Inflammatory macrophage treated with lipopolysaccharide for 1 hour (primary cell): Measurements from ENCODE around the gene NECTIN1.

Experiments
- DNase-seq, 2 donors: peaks; one replicate each; pipeline ENCODE4 v3.0.0-alpha.2; 2020 to 2022

The NECTIN1 gene

DNA sequence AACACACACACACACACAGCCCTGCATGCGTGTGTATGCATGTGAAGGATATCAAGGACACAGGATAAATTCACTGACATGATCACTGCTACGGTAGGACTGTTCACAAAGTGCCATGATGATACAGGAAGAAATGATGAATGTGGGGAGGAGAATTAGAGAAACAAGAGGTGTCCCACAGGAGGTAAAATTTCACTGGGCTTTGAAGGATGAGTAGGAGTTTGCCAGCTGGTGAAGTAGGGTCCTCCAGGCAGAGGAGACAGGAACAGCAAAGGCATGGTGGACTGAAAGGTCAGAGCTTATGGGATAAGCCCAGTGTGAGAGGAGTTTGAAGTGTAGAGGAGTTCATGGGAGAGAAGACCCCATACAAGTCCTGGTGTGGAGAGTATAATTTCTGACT lies 18.6 kb downstream of the NECTIN1 start:
- no peak for DNase-seq

DNA sequence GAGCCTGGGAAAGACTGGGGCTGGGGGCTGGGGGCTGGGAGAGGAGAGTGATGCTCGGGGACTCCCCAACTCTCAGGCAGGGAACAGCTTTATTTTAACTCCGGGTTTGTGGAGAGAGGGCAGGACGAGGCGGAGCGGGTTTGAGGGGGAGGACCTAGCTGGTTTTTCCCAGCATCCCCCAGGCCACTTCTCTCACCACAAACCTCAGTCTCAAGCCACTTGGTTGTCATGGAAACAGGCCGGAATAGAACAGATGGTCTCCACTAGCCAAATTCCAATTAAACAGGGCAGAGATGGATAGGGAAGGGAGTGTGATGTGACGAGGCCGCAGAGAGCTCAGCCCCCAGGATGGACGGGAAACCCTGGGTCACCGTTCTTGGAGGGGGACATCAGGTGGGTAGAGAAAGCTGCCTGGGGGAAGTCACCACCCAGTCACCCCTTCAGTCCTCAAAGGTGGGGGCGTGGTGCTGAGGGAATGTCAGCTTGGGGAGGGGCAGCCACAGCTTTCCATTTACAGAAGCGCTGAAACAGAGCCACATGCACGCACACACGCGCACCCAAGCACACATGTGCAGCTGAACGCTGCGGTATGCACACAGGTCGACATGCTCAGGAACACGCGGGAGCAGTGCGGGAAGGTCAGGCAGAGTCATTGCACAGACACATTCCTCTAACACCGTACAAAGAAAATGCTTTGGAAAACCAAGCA lies 19.2 kb downstream of the NECTIN1 start:
- no peak for DNase-seq

DNA sequence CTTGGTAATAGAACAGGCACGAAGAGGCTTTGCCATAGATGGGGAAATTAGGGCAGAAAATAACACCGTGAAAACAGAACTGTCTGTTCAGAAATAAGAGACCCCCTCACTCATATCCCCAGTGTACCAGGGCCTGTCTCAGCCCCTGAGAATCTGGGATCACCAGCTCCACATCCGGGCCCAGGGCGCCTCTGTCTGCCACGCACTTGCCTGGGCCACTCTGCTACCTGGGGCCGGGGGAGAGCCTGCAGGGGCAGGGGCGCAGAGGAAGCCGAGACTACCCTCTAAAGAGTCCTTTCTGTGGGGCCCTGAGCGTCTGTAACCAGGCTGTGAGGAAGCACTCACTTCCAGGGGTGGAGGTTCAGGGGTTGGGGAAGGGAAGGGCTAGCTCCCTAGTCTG lies 19.8 kb downstream of the NECTIN1 start:
- no peak for DNase-seq

DNA sequence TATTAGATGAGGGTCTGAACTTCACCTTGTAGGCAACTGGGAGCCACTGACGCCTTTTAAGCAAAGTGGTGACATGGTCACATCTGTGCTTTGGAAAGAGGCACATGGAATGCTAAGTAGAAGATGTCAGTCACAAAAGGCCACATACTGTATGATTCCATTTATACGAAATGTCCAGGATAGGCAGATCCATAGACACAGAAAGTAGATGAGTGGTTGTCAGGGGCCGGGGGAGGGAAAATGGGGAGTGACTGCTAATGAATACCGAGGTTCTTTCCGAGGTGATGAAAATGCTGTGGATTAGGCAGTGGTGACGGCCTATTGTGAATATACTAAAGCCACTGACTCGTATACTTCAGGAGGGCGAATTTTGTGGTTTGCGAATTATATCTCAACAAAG lies 20.6 kb downstream of the NECTIN1 start:
- no peak for DNase-seq

DNA sequence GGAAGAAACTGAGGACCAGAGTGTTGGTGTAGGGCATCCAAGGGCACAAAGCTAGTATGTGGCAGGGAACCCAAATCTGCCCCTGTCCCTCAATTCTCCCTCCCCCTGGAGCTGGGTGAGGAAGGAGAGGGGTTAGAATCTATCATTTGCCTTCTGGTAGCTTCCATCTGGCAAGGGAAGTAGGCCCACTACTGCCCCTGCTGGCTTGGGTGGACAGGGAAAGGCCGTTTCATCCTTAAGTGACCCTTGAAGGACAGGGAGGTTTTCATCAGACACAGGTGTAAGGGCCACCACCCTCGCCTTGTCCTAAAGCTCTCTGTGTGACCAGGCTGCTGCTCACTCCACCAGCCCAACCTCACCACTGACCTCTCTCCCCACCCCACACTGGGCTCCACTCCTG lies 22.1 kb downstream of the NECTIN1 start:
- DNase-seq, result no peak

DNA sequence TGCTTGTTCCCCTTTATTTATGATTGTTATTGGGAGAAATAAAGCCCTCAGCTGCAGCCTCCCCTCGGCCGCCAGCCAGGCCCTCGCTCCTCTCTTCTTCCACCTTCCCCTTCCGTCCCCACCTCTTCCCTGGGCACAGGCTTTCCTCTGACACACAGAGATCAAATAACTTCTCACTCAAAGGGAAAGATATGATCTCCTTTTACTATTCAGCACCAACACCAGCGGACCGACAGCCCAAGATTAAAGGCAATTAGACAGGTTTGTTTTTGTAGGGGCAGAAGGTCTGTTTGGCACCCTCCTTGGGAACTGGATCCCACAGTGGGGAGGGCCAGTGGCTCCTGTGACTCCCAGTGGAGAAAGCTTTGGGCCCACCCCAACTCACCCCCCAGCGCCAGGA lies 23.0 kb downstream of the NECTIN1 start:
- DNase-seq, result no peak

DNA sequence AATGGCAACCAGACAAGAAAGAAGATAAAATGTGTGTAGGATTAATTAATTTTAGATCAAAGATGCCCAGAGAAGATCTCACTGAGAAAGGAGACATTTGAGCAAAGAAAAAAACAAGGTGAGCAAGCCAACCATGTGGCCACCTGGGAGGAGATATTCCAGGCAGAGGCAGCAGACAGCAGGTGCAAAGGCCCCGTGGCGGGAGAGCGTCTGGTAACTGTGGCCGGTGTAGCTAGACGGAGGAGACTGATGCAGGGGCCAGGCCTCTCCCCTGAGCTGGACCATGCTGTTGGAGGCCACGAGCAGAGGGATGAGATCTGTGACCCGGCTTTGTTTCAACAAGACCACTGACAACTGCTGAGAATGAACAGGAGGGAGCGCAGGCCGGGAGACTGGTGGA lies 23.6 kb downstream of the NECTIN1 start:
- no peak for DNase-seq

DNA sequence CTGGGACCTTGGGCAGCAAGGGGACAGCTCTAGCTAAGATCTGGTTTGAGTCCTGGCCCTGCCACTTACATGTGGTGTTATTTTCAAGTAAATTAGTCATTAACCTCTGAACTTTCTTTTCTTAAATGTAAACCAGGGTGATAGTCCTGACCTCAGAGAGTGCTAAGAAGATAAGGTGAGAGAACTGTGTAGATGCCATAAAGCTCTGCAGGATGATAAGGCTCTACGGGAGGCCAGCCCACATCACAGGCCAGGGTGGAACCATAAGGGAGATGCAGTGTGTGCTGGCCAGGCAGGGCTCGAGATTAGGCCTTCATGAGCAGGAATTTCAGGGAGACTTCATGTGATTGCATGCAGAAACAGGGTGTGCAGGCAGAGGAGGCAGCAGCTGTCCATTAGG lies 24.2 kb downstream of the NECTIN1 start:
- no peak for DNase-seq

DNA sequence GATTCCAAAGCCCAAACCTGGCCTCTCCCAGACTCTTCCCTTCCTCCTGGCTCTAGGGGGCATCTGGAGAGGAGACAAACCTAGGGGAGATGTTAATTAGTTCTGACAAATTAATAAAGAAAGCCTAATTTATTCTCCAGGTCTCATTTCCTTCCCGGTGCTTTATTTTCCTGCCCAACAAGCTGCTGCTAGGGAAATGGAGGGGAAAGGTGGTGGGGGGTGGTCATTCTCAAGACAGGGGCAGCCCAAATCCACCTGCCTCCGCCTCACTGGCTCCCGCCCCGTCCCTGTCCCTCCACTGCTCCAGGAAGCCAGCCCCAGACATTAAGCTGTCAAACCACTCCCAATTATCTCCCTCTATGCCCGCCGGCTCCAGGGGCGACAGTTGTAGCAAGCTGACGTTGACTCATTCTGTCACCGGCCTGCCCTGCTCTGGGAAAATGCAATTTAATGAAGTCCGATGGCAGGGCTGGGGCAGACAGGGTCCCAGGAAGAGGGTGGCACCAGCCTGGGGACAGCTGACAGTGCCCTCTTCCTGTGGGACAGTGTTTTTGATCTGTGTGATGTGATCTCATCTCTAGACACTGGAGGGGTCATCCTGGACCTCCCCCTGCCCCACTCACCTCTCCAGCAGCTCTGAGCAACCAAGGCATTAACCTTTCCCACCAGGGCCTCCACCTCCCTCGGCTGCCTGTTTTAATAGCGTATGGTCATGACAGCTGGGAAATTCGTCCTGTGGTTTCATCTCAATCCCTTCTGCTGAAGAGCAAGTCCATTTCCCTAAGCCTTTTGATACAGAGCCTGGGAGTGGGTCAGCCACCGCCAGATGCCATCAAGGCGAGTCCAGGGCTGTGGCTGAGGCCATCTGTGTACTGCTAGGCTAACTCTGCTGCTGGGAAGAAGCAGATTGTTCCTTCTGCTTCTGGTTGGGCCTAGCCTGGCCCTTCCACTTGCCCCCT lies 27.1 kb downstream of the NECTIN1 start:
- no peak for DNase-seq

DNA sequence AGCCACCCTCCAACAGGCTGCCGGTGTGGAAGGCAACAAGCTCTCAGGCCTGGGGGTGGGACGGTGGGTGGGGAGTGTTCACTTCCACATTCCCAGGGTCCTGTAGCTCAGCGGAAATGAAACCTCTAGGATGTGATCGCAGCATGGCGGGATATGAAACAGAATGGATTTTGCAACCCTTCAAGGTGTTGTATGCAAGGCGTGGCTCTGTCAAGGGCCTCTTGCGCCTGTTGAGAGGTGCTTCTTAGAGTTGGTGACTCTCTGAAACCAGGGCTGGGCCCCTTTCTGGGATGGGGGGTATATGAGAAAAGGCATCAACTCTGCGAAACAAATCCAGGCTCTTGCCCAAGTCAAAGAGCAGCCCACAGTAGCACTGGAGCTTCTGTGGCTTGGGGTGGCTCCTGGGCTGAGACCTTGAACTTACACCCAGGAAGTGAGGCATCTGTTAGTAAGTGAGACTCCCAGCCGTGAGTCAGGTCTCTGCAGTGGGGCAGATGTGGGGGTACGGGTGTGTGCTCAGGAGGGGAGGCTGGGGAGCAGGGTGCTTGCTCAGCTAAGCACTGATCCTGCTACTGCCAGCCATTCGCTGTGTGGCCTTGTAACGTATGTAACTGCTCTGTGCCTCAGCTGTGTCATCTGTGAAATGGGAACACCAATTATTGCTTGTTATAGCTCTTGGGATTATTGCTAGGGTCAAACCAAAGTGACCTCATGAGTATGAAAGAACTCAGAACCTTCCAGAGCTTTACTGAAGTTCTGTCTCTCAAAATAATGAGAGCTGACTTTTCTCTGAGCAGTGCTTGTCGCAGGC lies 28.3 kb downstream of the NECTIN1 start:
- DNase-seq, result no peak

DNA sequence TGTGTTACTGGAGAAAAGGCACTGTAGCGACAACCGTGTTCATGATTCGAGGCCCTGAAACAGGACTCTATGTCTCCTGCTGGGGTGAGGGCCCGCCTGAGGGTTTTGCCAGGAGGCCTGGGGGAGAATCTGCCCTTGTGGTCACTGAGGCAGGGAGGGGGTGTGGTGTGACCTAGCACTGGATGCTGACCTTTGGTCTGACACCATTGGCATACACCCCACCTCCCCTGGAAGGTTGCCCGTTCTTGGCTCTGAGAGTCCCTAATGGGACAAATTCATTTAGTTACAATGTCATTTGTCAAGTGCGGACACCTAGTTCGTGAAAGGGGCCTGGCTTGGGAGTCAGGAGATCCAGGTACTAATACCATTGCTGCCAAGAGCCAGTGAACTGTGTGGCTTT lies 29.0 kb downstream of the NECTIN1 start:
- DNase-seq, result no peak

DNA sequence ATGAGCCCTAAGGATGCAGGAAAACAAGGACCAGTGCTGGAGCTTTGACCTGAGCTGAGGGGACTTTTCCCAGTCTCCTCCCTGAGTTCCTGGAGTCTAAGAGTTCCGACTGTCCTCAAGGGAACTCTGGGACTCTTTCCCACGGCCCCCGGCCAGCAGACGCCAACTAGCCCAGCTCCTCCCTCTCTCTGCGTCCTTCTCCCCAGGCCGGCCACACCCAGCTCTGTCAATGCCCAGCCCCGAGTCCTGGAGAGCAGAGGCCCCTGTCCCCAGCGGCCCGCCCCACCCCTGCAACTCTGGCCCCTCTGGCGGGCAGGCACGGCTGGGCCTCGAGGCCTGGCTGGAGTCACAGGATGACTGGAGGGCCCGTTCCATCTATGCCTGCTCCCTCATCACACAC lies 29.8 kb downstream of the NECTIN1 start:
- DNase-seq, result no peak

DNA sequence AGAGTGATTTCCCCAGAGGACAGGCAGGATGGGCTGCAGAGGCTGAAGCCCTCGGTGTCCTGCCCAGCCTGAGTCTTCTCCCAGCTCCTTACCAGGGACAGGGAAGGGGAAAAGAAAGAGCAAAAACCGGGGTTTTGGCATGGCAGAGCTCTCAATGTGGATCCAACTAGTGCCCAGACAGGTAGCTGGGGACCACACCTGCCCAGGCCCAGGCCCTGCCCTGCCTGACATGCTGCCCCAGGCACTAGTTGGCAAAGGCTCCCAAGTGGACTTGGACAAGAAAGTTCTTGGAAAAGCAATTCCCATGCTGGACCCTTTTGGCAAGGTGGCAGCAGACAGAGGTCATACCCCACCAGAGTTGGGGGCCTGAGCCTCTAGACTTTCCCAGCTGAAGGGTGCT lies 31.1 kb downstream of the NECTIN1 start:
- DNase-seq, result no peak

DNA sequence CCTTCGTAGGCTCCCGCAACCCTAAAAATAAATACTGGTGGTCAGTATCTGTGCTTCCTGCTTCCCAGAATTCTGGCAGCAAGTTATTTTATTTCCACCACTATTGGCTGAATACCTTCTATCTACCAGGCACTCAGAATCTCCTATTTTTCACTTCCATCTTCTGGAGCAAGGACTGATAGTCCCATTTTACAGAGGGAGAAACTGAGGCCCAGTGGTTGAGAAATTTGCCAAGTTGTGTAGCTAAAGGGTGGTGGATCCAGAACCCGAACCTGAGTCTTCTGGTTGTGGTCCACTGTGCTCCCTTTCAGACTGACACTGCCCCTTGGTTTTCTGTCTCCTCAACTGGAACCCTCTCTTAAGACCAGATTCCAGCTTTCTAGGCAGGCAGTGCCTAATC lies 31.6 kb downstream of the NECTIN1 start:
- no peak for DNase-seq

DNA sequence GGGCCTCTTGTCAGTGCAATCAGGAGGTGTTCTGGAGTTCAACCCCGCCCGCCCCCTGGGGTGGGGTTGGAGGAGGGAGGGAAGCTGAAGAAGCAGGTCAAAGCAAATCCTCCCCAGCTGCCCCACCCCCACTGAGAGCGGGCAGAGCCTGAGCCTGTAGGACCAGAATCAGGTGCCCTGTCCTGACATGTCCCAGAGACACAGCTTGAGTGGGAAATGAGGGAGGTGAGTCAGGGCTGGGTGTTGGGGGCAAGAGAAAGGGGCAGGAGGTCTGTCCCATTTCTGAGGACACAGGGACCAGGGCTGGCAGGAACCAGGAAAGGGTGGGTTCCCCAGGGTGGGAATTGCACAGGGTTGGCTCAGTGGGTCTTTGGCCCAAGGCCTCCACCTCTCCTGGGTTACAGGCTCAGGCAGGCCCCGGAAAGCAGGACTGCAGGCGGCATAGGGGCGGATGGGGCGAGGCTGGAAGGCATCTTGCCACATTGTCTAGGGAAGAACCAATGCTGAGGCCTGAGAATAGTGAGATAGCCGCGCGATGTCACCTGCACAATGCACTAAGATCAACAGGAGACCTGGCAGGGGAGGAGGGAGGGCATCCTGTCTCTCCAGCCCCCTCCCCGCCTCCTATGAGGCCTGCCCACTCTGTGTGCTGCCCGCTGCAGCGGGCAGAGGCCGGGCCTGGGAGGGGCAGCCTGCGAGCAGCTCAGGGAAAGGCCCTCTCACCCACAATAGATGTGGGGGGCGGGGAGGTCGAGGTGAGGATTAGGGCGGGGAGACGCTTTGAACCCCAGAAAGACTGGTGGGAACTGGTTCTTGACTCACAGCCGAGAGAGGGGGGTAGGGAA lies 32.4 kb downstream of the NECTIN1 start:
- DNase-seq, result no peak

DNA sequence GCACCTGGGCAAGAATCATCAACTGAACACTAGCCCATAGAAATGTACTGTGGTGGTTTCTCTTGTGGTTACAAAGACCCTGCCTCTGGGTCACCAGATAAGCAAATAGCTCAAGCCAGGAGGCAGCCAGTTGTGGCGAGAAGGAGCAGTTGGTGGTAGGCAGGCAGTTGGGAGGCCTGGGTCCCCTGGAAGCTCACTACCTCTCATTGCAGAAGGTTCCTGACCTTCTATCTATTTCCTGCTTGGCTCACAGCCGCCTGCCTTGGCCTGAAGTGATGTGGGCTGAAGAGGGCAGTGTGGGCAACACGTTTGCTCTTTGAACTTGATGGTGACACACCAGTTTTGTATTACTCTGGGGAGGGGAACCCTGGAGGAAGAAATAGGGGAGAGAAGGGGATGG lies 34.7 kb downstream of the NECTIN1 start:
- DNase-seq, result no peak

DNA sequence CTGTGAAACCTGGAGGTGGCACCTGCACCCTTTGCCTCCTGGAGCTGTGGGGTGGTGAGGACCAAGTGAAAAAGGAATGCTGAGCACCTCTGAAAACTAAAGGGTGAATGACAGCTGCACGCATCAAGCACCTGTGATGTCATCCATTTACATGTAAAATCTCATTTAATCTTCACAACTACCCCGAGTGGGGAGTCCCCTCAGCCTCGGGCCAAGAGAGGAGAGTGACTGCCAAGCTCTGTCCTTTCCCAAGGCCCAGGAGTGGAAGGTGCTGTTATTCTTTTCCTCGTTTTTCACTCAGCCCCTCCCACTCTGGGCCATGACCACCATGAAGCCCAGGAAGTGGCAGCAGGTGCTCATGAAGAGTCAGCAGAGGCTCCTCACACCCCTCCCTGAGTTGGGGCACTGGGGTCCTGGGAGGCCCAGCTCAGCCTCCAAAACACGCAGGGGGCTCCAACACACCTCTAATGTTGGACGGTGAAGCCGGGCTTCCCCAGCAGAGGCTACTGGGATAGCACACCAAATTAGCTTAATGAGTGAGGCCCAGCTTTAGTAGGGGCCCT lies 35.7 kb downstream of the NECTIN1 start:
- DNase-seq, result no peak

DNA sequence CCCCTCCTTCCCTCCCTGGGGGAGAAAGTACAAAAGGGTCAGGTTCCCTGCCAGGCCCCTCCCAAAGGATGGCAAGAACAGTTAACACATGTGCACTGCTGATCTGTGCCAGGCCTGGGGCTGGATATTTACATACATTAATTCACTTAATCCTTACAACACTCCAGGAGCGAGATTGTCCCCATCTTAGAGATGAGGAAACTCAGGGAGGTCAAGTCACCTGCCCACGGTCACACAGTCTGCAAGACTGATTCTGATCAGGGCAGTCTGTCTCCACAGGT lies 36.5 kb downstream of the NECTIN1 start:
- DNase-seq, result no peak

DNA sequence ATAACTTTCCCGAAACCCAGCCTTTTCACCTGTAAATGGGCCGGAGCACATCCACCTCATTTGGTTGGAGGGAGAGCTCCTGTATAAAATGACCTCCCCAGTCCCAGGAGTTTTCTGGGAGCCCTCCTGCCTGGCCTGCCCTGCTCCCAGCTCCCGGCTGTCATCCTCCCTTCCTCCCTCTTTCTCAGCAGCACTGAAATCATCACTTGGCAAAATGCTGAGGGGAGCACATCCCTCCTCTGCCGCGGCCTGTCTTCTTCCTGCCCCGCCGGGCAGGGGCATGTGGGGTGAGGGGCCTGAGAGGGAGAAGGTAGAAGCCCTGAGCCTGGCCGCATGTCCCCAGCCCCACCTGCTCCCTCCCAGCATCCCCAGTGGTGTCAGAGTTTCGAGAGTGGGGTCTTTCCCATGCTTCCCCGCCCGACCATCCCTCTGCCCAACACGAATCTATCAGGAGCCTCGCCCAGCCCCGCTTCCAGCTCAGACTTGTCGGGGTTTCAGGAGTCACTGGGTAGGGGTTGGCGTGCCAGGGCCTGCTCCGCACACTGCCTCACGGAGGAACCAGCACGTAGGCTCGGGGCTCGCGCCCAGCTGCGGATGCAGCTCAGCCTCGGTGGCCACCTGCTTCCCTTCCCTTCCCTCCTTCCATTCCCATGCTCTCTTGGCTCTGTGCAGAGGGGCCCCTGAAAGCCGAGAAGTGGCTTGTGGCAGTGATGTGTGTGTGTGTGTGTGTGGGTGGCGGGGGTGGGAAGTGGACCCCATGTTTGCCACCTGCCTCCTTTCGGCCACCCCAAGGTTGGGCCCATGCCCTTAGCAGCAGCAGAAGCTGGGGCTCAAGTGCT lies 37.1 kb downstream of the NECTIN1 start:
- DNase-seq, result no peak

DNA sequence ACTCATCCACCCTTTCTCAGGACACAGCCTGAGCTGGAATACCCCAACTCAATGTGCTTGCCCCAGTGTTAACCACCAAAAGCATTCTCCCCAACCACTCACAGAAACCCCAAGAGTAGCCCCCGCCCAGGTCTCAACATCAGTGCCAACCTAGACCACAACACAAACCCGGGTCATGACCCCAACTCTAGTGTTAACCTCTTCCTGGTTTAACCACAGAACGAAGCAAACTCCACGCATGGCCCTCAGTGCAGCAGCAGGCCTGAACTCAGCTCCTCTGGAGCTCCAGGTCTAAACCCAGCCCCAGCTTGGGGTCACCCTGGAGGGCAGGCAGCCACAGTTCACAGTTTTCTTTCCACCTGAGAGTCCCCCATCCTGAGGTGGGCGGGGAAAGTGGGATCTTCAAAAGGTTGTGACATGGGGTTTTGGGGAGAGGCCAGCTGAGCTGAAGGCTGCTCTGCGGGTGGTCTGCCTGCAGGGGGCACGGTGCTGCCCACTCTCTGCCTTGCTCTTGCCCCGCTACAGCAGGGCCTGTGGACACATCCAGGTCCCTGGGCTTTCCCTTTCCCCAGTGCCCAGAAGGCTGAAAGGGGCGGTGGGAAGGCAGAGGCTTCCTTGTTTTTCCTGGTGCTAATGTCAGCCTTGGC lies 37.9 kb downstream of the NECTIN1 start:
- no peak for DNase-seq

DNA sequence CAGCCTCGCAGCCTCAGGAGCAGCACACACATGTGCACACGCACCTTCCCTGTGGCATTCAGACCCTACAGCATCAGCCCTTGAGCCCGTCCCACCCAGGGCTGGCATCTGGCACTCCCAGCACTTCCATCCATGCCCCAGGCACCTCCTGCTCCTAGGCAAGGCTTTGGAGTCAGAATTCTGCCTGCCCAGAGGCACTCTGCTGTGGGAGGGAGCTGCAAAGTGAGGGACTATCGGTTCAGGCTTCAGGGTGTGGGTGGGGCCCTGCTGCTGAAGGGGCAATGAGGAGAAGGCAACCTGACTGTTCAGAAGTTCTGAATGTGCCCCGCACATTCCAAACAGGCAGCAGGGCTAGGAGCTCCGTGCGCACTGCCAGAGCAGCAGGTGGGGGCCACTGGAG lies 39.7 kb downstream of the NECTIN1 start:
- DNase-seq, result no peak
